K562 (cell line): ENCODE measurements around the gene MMP17. TPM values are rescaled to one million over a fixed set of nuclear protein-coding genes. Genes with fewer than 3 reads are reported as not detected.

Experiments used
- ATAC-seq: fragments of 200-7000 bp; cut with Tn5 transposase; 3 replicates; pipeline ENCODE4 v1.9.1; 2020; ENCODE audit warnings: moderate library complexity
- BruUV-seq: library from RNA; stranded (reverse); fragments of 400-500 nt; replicated peaks from 2 replicates; lab custom pipeline; 2021; lab: Mats Ljungman, UMichigan
- CTCF ChIA-PET: fragments of 300-600 bp; formaldehyde crosslinking; extraction: SDS; loops from one replicate; lab custom pipeline; 2021; ENCODE audit warnings: low intra/inter-chr PET ratio; lab: Yijun Ruan, JAX
- POLR2A ChIA-PET: fragments of 300-600, 350-650 bp; sonication (Branson Sonifier 250); formaldehyde crosslinking; extraction: SDS; loops from one replicate; lab custom pipeline; 2021; ENCODE audit warnings: antibody characterized with exemption, inconsistent platforms; lab: Yijun Ruan, JAX
- DNase-seq, 4 experiments: peaks; one replicate each; pipeline versions ENCODE4 v3.0.0 to v3.0.0-alpha.2; 2011 to 2018; ENCODE audit warnings: low spot score in 3 of 4, mixed read lengths in 3 of 4; ENCODE audit errors: extremely low read depth in 1 of 4
- FAIRE-seq: peaks from 2 replicates; lab custom pipeline; 2011; peaks lifted over from hg19 to GRCh38; lab: Jason Lieb, UNC
- H2AFZ ChIP-seq: 2 replicates; pipeline ENCODE4 v1.6.0; 2011; ENCODE audit warnings: low read depth, low read length, control low read depth, inconsistent platforms
- H3K27ac ChIP-seq: fragments of 200-600 bp; 3 replicates; pipeline ENCODE4 v1.8.0; 2011; ENCODE audit warnings: low read depth, mild to moderate bottlenecking, control low read depth, inconsistent platforms, low read length, moderate library complexity, mixed read lengths; ENCODE audit errors: extremely low read depth
- H3K27me3 ChIP-seq, 2 experiments: fragments of 300-600 bp in 1 of 2; 2 replicates in 1 of 2; 3 replicates in 1 of 2; pipeline versions ENCODE4 v1.6.0 to v1.8.0; 2011; ENCODE audit warnings: inconsistent platforms in 2 of 2, low read length in 2 of 2, mild to moderate bottlenecking in 1 of 2, mixed read lengths in 1 of 2, moderate library complexity in 1 of 2; ENCODE audit not compliant: control insufficient read depth in 2 of 2, insufficient read depth in 2 of 2
- H3K36me3 ChIP-seq: fragments of 300-600 bp; 3 replicates; pipeline ENCODE4 v1.8.0; 2011; ENCODE audit warnings: mild to moderate bottlenecking, low read length, inconsistent platforms; ENCODE audit not compliant: control insufficient read depth, insufficient read depth
- H3K4me1 ChIP-seq, 2 experiments: fragments of 200-600 bp in 1 of 2; replicated peaks in 1 of 2; 2 replicates in 1 of 2; 3 replicates in 1 of 2; pipeline versions ENCODE4 v1.5.1 to v1.8.0; 2011; ENCODE audit warnings: inconsistent platforms in 2 of 2, low read length in 2 of 2, mild to moderate bottlenecking in 1 of 2, mixed read lengths in 1 of 2, moderate library complexity in 1 of 2; ENCODE audit not compliant: control insufficient read depth in 2 of 2, insufficient read depth in 2 of 2
- H3K4me2 ChIP-seq: 2 replicates; pipeline ENCODE4 v1.6.1; 2011; ENCODE audit warnings: low read length, control low read depth, inconsistent platforms, mixed read lengths; ENCODE audit not compliant: insufficient read depth
- H3K4me3 ChIP-seq: fragments of 200-600 bp; sonication (generic), shearing (Covaris generic); 2 replicates; pipeline ENCODE4 v1.5.1; 2016; ENCODE audit warnings: control low read depth, inconsistent platforms
- H3K79me2 ChIP-seq: fragments of 200-600 bp; 3 replicates; pipeline ENCODE4 v1.8.0; 2011; ENCODE audit warnings: low read length, inconsistent platforms; ENCODE audit not compliant: control insufficient read depth, insufficient read depth
- H3K9ac ChIP-seq, 2 experiments: 2 replicates each; pipeline versions ENCODE4 v1.6.0 to v1.6.1; 2011; ENCODE audit warnings: low read depth in 2 of 2, low read length in 2 of 2, control low read depth in 1 of 2, inconsistent platforms in 1 of 2, mild to moderate bottlenecking in 1 of 2, mixed read lengths in 1 of 2; ENCODE audit not compliant: insufficient read depth in 1 of 2
- H3K9me1 ChIP-seq: one replicate; pipeline ENCODE4 v1.6.0; 2011; ENCODE audit warnings: inconsistent platforms, mild to moderate bottlenecking, low read length, moderate library complexity; ENCODE audit not compliant: control insufficient read depth, insufficient read depth
- H3K9me3 ChIP-seq: replicated peaks from 2 replicates; pipeline ENCODE4 v1.5.1; 2011; ENCODE audit warnings: low read depth, low read length, inconsistent platforms; ENCODE audit not compliant: control insufficient read depth, insufficient read depth
- H4K20me1 ChIP-seq: replicated peaks from 2 replicates; pipeline ENCODE4 v1.6.1; 2011; ENCODE audit warnings: low read length, inconsistent platforms, mixed read lengths; ENCODE audit not compliant: control insufficient read depth, insufficient read depth
- ARID1B ChIP-seq: fragments of 450-650 bp; IDR thresholded peaks from 2 replicates; pipeline ENCODE4 v1.6.1; 2016; ENCODE audit warnings: antibody characterized with exemption, mild to moderate bottlenecking, inconsistent platforms
- ARID3A ChIP-seq: IDR thresholded peaks from 2 replicates; pipeline ENCODE4 v1.6.1; 2012; ENCODE audit warnings: low read depth, low read length, improper control_type of control experiment, borderline replicate concordance
- FOXK2 ChIP-seq, 2 experiments: fragments of 450-650 bp; IDR thresholded peaks in 1 of 2; conservative IDR thresholded peaks in 1 of 2; 2 replicates each; pipeline ENCODE4 v1.6.1; 2016; ENCODE audit warnings: low read depth in 2 of 2, mild to moderate bottlenecking in 1 of 2
- KDM1A ChIP-seq, 2 experiments: fragments of 450-650 bp; IDR thresholded peaks; 2 replicates each; pipeline ENCODE4 v1.6.1; 2016; ENCODE audit warnings: mild to moderate bottlenecking in 2 of 2
- MLLT1 ChIP-seq, 2 experiments: fragments of 450-650 bp; IDR thresholded peaks; 2 replicates each; pipeline ENCODE4 v1.6.1; 2016
- RCOR1 ChIP-seq, 2 experiments: IDR thresholded peaks; 2 replicates each; pipeline ENCODE4 v1.6.1; 2012; ENCODE audit warnings: low read depth in 2 of 2, low read length in 2 of 2, borderline replicate concordance in 1 of 2, improper control_type of control experiment in 1 of 2
- WGBS: fragments of 100-300 bp; shearing (Covaris generic); methylation state at CpG from one replicate; pipeline ENCODE4 v1.1.6; 2016; ENCODE audit warnings: low coverage, mixed read lengths; ENCODE audit not compliant: insufficient coverage; ENCODE audit errors: missing lambda C conversion rate; 5-methylcytosine and 5-hydroxymethylcytosine counted together
- in situ Hi-C: fragments of 300-500 bp; cut with MboI; formaldehyde crosslinking; loops from 4 replicates; pipeline ENCODE4 v1.15.0; 2018; ENCODE audit warnings: inconsistent platforms, mixed read lengths
- intact Hi-C: fragments of 100-400 bp; cut with micrococcal nuclease; formaldehyde crosslinking; loops from 2 replicates; pipeline ENCODE4 v1.14.2; 2022
- polyA plus RNA-seq, 8 experiments: library from polyadenylated mRNA; depleted of rRNA in 4 of 8; stranded (reverse) in 5 of 8; unstranded in 3 of 8; fragments of >200 nt; fragmentation: Nextera tagmentation in 2 of 8; fragmentation: Illumina TruSeq in 1 of 8; extraction: Ambion mirVana in 2 of 8; extraction: Trizol in 1 of 8; gene quantifications; 2 replicates each; pipeline versions ENCODE4 v1.2.1 to v1.2.3, GENCODE V29; 2011 to 2014; ENCODE audit warnings: inconsistent platforms in 1 of 8, missing spikeins in 1 of 8
- total RNA-seq, 7 experiments: library from RNA; depleted of rRNA in 6 of 7; stranded (reverse); fragments of >200 nt in 6 of 7; fragmentation: Illumina TruSeq in 2 of 7; extraction: Trizol in 2 of 7; gene quantifications; 2 replicates each; pipeline versions ENCODE4 v1.2.1 to v1.2.3, GENCODE V29; 2011 to 2021; ENCODE audit warnings: low replicate concordance in 1 of 7

Gene MMP17
- total and polyA plus RNA-seq, 9 of the 15 experiments (the other 6 are each of a cell fraction or from before 2014, with no cell fraction given), result 1.1 to 21.2 (median 17.1) TPM; not detected in 2

- TF ChIP-seq MLLT1 (IDR thresholded peaks at IDR 0.05) (no peak), RCOR1 (IDR thresholded peaks at IDR 0.05; ENCODE audit: borderline replicate concordance in 1 of 2, low read depth in 2 of 2, low read length in 2 of 2) (0 out of 4 replicates have a peak, but pooled peaks of 1 of the 2 experiments have one; percentile 1), KDM1A (IDR thresholded peaks at IDR 0.05) (peak in 1 of 2 experiments; percentile 32; a peak in 1 of 4 replicates), ARID3A (no peak), FOXK2 (conservative IDR thresholded peaks at IDR 0.05 in 1 of 2, IDR thresholded peaks at IDR 0.05 in 1 of 2; ENCODE audit: low read depth in 2 of 2) (no peak), ARID1B (no peak)
- Histone ChIP-seq H3K27ac (no peak overlapping the region), H3K4me2 (no peak overlapping the region), H3K36me3 (no peaks in the 10 kb centered on the region), H3K4me3 (no peak overlapping the region), H3K9me3 (no peaks in the 10 kb centered on the region), H4K20me1 (no peaks in the 10 kb centered on the region), H3K4me1 (peaks cover 0 to 30% of the 10 kb centered on the region in 2 experiments; a peak in 2 of 5 replicates), H3K9me1 (no peaks in the 10 kb centered on the region), H3K27me3 (no peaks in the 10 kb centered on the region), H2AFZ (no peak overlapping the region), H3K9ac (no peak overlapping the region), H3K79me2 (no peaks in the 10 kb centered on the region)
- ATAC-seq (no peak), DNase-seq (no peak), FAIRE-seq (no peak)
- CTCF ChIA-PET, result no interaction called here
- BruUV-seq, result no TSS peak
- intact Hi-C loops, result no loop called here
- POLR2A ChIA-PET, result no interaction called here
- in situ Hi-C loops, result no loop called here
- 64% methylated on average over 11 of the region's 15 CpGs for WGBS
These were observed 14.0 kb downstream of the MMP17 start for GRCh38 chr12:131842169-131842568.
